ENCODE results near the gene CBL.

The CBL gene

GRCh38 chr11:119305556-119306372 lies 99.6 kb downstream of the CBL start:
- peaks cover 4% of the 10 kb centered on the region for H3K36me3 ChIP-seq (ENCODE audit: control insufficient read depth, insufficient read depth, low read length)
- WGBS, 2 experiments = 93 to 95% methylated on average over 7 of the region's 7 CpGs
- peaks cover 14% of the 10 kb centered on the region for H3K4me1 ChIP-seq (ENCODE audit: control insufficient read depth, insufficient read depth, low read length)

GRCh38 chr11:119306373-119306890 lies 100.3 kb downstream of the CBL start:
- Histone ChIP-seq H3K4me1 (ENCODE audit: control insufficient read depth, insufficient read depth, low read length) (peaks cover 14% of the 10 kb centered on the region), H3K9me3 (ENCODE audit: control insufficient read depth, low read length) (no peaks in the 10 kb centered on the region), H3K27me3 (ENCODE audit: control insufficient read depth, insufficient read depth, low read length, poor library complexity, severe bottlenecking) (no peaks in the 10 kb centered on the region), H3K36me3 (ENCODE audit: control insufficient read depth, insufficient read depth, low read length) (peaks cover 7% of the 10 kb centered on the region), H3K4me3 (ENCODE audit: insufficient read depth, low read depth, low read length) (no peak overlapping the region), H3K27ac (ENCODE audit: insufficient read depth, low read depth, low read length, poor library complexity, severe bottlenecking) (no peak overlapping the region)
- 87% methylated on average over 5 of the region's 5 CpGs for WGBS, 2 experiments

More at GRCh38 chr11:119305556-119306372, 99.6 kb downstream of the CBL start:
- Histone ChIP-seq H3K9me3 (ENCODE audit: control insufficient read depth, low read length) (no peaks in the 10 kb centered on the region), H3K27ac (ENCODE audit: insufficient read depth, low read depth, low read length, poor library complexity, severe bottlenecking) (no peak overlapping the region), H3K4me3 (ENCODE audit: insufficient read depth, low read depth, low read length) (no peak overlapping the region), H3K27me3 (ENCODE audit: control insufficient read depth, insufficient read depth, low read length, poor library complexity, severe bottlenecking) (no peaks in the 10 kb centered on the region)

GRCh38 chr11:119307219-119307618 lies 101.1 kb downstream of the CBL start:
- Histone ChIP-seq H3K27me3 (ENCODE audit: control insufficient read depth, insufficient read depth, low read length, poor library complexity, severe bottlenecking) (no peaks in the 10 kb centered on the region), H3K9me3 (ENCODE audit: control insufficient read depth, low read length) (no peaks in the 10 kb centered on the region), H3K36me3 (ENCODE audit: control insufficient read depth, insufficient read depth, low read length) (peaks cover 7% of the 10 kb centered on the region), H3K4me3 (ENCODE audit: insufficient read depth, low read depth, low read length) (no peak overlapping the region), H3K4me1 (ENCODE audit: control insufficient read depth, insufficient read depth, low read length) (peaks cover 14% of the 10 kb centered on the region), H3K27ac (ENCODE audit: insufficient read depth, low read depth, low read length, poor library complexity, severe bottlenecking) (no peak overlapping the region)
- WGBS, 2 experiments = 83 to 95% methylated on average over 1 of the region's 1 CpG

- peaks cover 7% of the 10 kb centered on the region for H3K36me3 ChIP-seq (ENCODE audit: control insufficient read depth, insufficient read depth, low read length)
- H3K4me3 ChIP-seq (ENCODE audit: insufficient read depth, low read depth, low read length) = no peak overlapping the region
- no peak overlapping the region for H3K27ac ChIP-seq (ENCODE audit: insufficient read depth, low read depth, low read length, poor library complexity, severe bottlenecking)
- H3K9me3 ChIP-seq (ENCODE audit: control insufficient read depth, low read length) = no peaks in the 10 kb centered on the region
- 88 to 89% methylated on average over 5 of the region's 5 CpGs for WGBS, 2 experiments
- H3K27me3 ChIP-seq (ENCODE audit: control insufficient read depth, insufficient read depth, low read length, poor library complexity, severe bottlenecking) = no peaks in the 10 kb centered on the region
- H3K4me1 ChIP-seq (ENCODE audit: control insufficient read depth, insufficient read depth, low read length) = peaks cover 14% of the 10 kb centered on the region
Measured at GRCh38 chr11:119307974-119308373, 101.8 kb downstream of the CBL start.

- 95 to 96% methylated on average over 11 of the region's 11 CpGs for WGBS, 2 experiments
- no peaks in the 10 kb centered on the region for H3K27me3 ChIP-seq (ENCODE audit: control insufficient read depth, insufficient read depth, low read length, poor library complexity, severe bottlenecking)
- no peaks in the 10 kb centered on the region for H3K9me3 ChIP-seq (ENCODE audit: control insufficient read depth, low read length)
- H3K27ac ChIP-seq (ENCODE audit: insufficient read depth, low read depth, low read length, poor library complexity, severe bottlenecking) = no peak overlapping the region
- H3K4me3 ChIP-seq (ENCODE audit: insufficient read depth, low read depth, low read length) = no peak overlapping the region
- H3K4me1 ChIP-seq (ENCODE audit: control insufficient read depth, insufficient read depth, low read length) = peaks cover 14% of the 10 kb centered on the region
- peaks cover 10% of the 10 kb centered on the region for H3K36me3 ChIP-seq (ENCODE audit: control insufficient read depth, insufficient read depth, low read length)
Measured at GRCh38 chr11:119309411-119309810, 103.3 kb downstream of the CBL start.

- peaks cover 10% of the 10 kb centered on the region for H3K36me3 ChIP-seq (ENCODE audit: control insufficient read depth, insufficient read depth, low read length)
- WGBS, 2 experiments = 91 to 93% methylated on average over 17 of the region's 17 CpGs
- peaks cover 5% of the 10 kb centered on the region for H3K27me3 ChIP-seq (ENCODE audit: control insufficient read depth, insufficient read depth, low read length, poor library complexity, severe bottlenecking)
- no peak overlapping the region for H3K27ac ChIP-seq (ENCODE audit: insufficient read depth, low read depth, low read length, poor library complexity, severe bottlenecking)
- H3K9me3 ChIP-seq (ENCODE audit: control insufficient read depth, low read length) = no peaks in the 10 kb centered on the region
- H3K4me1 ChIP-seq (ENCODE audit: control insufficient read depth, insufficient read depth, low read length) = peaks cover 14% of the 10 kb centered on the region
- no peak overlapping the region for H3K4me3 ChIP-seq (ENCODE audit: insufficient read depth, low read depth, low read length)
Measured at GRCh38 chr11:119309953-119310681, 104.0 kb downstream of the CBL start.

- Histone ChIP-seq H3K4me3 (ENCODE audit: insufficient read depth, low read depth, low read length) (no peak overlapping the region), H3K4me1 (ENCODE audit: control insufficient read depth, insufficient read depth, low read length) (peaks cover 19% of the 10 kb centered on the region), H3K27ac (ENCODE audit: insufficient read depth, low read depth, low read length, poor library complexity, severe bottlenecking) (no peak overlapping the region), H3K36me3 (ENCODE audit: control insufficient read depth, insufficient read depth, low read length) (peaks cover 10% of the 10 kb centered on the region), H3K27me3 (ENCODE audit: control insufficient read depth, insufficient read depth, low read length, poor library complexity, severe bottlenecking) (peaks cover 11% of the 10 kb centered on the region), H3K9me3 (ENCODE audit: control insufficient read depth, low read length) (no peaks in the 10 kb centered on the region)
- 94 to 95% methylated on average over 20 of the region's 20 CpGs for WGBS, 2 experiments
Measured at GRCh38 chr11:119310682-119311052, 104.5 kb downstream of the CBL start.

GRCh38 chr11:119314726-119315125 lies 108.6 kb downstream of the CBL start:
- Histone ChIP-seq H3K9me3 (ENCODE audit: control insufficient read depth, low read length) (no peaks in the 10 kb centered on the region), H3K36me3 (ENCODE audit: control insufficient read depth, insufficient read depth, low read length) (peaks cover 6% of the 10 kb centered on the region), H3K27ac (ENCODE audit: insufficient read depth, low read depth, low read length, poor library complexity, severe bottlenecking) (no peak overlapping the region), H3K27me3 (ENCODE audit: control insufficient read depth, insufficient read depth, low read length, poor library complexity, severe bottlenecking) (peaks cover 32% of the 10 kb centered on the region), H3K4me1 (ENCODE audit: control insufficient read depth, insufficient read depth, low read length) (peaks cover 39% of the 10 kb centered on the region), H3K4me3 (ENCODE audit: insufficient read depth, low read depth, low read length) (peak overlapping the region; percentile 41)
- WGBS, 2 experiments = 85% methylated on average over 18 of the region's 18 CpGs

- no peaks in the 10 kb centered on the region for H3K9me3 ChIP-seq (ENCODE audit: control insufficient read depth, low read length)
- H3K4me1 ChIP-seq (ENCODE audit: control insufficient read depth, insufficient read depth, low read length) = peaks cover 42% of the 10 kb centered on the region
- H3K27ac ChIP-seq (ENCODE audit: insufficient read depth, low read depth, low read length, poor library complexity, severe bottlenecking) = no peak overlapping the region
- WGBS, 2 experiments = 9 to 11% methylated on average over 29 of the region's 29 CpGs
- peak overlapping the region; percentile 41 for H3K4me3 ChIP-seq (ENCODE audit: insufficient read depth, low read depth, low read length)
- H3K27me3 ChIP-seq (ENCODE audit: control insufficient read depth, insufficient read depth, low read length, poor library complexity, severe bottlenecking) = peaks cover 32% of the 10 kb centered on the region
- peaks cover 6% of the 10 kb centered on the region for H3K36me3 ChIP-seq (ENCODE audit: control insufficient read depth, insufficient read depth, low read length)
Measured at GRCh38 chr11:119315131-119316015, 109.2 kb downstream of the CBL start.

All from ectodermal cell (in vitro differentiated cells).